Aorta (tissue), 5 donors: ENCODE measurements around the gene NRG3. TPM values are rescaled to one million over a fixed set of nuclear protein-coding genes. Genes with fewer than 3 reads are reported as not detected.
A peak's percentile ranks its signal among the peaks of the same experiment; 100 is the strongest.
"Not testable (repeated sequence)": the region's sequence is repeated elsewhere in the genome, so short reads cannot be mapped to it uniquely, and the experiment has no call there.

Source experiments
- ATAC-seq: fragments of 200-7000 bp; cut with Tn5 transposase; one replicate; pipeline ENCODE4 v1.9.1; 2022; ENCODE audit warnings: moderate library complexity; ENCODE audit not compliant: low FRiP score
- DNase-seq, 2 donors: peaks; one replicate each; pipeline ENCODE4 v3.0.0-alpha.2; 2020
- H3K27ac ChIP-seq, 2 donors: one replicate each; pipeline ENCODE4 v1.5.1; 2013; ENCODE audit warnings: low read length in 2 of 2, mild to moderate bottlenecking in 2 of 2, moderate library complexity in 2 of 2, control low read depth in 1 of 2, inconsistent platforms in 1 of 2, low read depth in 1 of 2
- H3K27me3 ChIP-seq, 2 donors: one replicate each; pipeline ENCODE4 v1.6.1; 2013; ENCODE audit warnings: control low read depth in 1 of 2, low read length in 1 of 2, mild to moderate bottlenecking in 1 of 2, moderate library complexity in 1 of 2; ENCODE audit not compliant: insufficient read depth in 2 of 2, control insufficient read depth in 1 of 2
- H3K36me3 ChIP-seq, 2 donors: one replicate each; pipeline ENCODE4 v1.6.1; 2013; ENCODE audit warnings: control low read depth in 1 of 2, low read length in 1 of 2, mild to moderate bottlenecking in 1 of 2; ENCODE audit not compliant: insufficient read depth in 2 of 2, control insufficient read depth in 1 of 2
- H3K4me1 ChIP-seq, 2 donors: one replicate each; pipeline ENCODE4 v1.6.1; 2013; ENCODE audit warnings: low read length in 2 of 2, control low read depth in 1 of 2, mild to moderate bottlenecking in 1 of 2, moderate library complexity in 1 of 2; ENCODE audit not compliant: insufficient read depth in 2 of 2, control insufficient read depth in 1 of 2
- H3K4me3 ChIP-seq, 2 donors: one replicate each; pipeline ENCODE4 v1.5.1; 2013; ENCODE audit warnings: low read length in 2 of 2, control low read depth in 1 of 2, mild to moderate bottlenecking in 1 of 2
- H3K9me3 ChIP-seq: one replicate; pipeline ENCODE4 v1.6.1; 2013; ENCODE audit warnings: mild to moderate bottlenecking, low read length; ENCODE audit not compliant: control insufficient read depth
- WGBS, 2 donors: extraction: QIAGEN DNeasy Blood & Tissue Kit; methylation state at CpG; one replicate each; pipeline ENCODE4 v1.1.7; 2013; 5-methylcytosine and 5-hydroxymethylcytosine counted together
- intact Hi-C, 2 donors: fragments of 100-400 bp; cut with DNase I; formaldehyde crosslinking; loops; one replicate each; pipeline versions ENCODE4 v1.14.2 to v1.15.0; 2022
- polyA plus RNA-seq, 2 donors: library from polyadenylated mRNA; stranded (reverse); fragments of 200-250 nt; gene quantifications; one replicate each; pipeline ENCODE4 v1.2.3, GENCODE V29; 2013
- total RNA-seq, 2 donors: library from RNA; stranded (reverse); fragmentation: NEBNext Ultra II Directional; extraction: Animal tissue kit (Norgen Biotek cat#: 25700); gene quantifications; one replicate each; pipeline ENCODE4 v1.2.1, GENCODE V29; 2021
- donor health status: healthy with polysubstance abuse.
- donor health status: Bipolar disorder and iron deficiency.
- donor health status: DM: no; HTN: no; CAD: no.
- donor health status: DM: no; HTN: no; CAD: no.
- donor health status: DM: yes; HTN: yes; CAD: no.

The NRG3 gene
- total and polyA plus RNA-seq, 4 donors: 0.50 to 1.1 (median 0.84) TPM

DNA sequence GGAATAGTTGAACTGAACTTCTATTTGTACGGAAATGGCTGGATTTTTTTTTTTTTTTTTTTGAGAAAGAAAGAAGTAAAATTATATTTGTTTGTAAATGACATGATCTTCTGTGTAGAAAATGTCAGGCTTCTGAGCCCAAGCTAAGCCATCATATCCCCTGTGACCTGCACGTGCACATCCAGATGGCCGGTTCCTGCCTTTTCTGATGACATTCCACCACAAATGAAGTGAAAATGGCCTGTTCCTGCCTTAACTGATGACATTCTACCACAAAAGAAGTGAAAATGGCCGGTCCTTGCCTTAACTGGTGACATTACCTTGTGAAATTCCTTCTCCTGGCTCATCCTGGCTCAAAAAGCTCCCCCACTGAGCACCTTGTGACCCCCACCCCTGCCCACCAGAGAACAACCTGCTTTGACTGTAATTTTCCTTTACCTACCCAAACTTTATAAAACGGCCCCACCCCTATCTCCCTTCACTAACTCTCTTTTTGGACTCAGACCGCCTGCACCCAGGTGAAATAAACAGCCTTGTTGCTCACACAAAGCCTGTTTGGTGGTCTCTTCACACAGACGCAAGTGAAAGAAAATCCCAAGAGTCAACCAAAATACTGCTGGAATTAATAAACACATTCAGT is 1085.5 kb downstream of the NRG3 start:
- not testable (repeated sequence) for H3K9me3 ChIP-seq, ATAC-seq, DNase-seq, H3K27me3 ChIP-seq, H3K4me3 ChIP-seq, H3K4me1 ChIP-seq, H3K27ac ChIP-seq, H3K36me3 ChIP-seq
- intact Hi-C loops: loop anchor here in 1 of 2 donors (10.0 kb wide), 1 partner anchor 166 kb away; no protein-coding TSS in a partner anchor
- 90 to 91% methylated on average over 7 of the region's 7 CpGs for WGBS, 2 donors

DNA sequence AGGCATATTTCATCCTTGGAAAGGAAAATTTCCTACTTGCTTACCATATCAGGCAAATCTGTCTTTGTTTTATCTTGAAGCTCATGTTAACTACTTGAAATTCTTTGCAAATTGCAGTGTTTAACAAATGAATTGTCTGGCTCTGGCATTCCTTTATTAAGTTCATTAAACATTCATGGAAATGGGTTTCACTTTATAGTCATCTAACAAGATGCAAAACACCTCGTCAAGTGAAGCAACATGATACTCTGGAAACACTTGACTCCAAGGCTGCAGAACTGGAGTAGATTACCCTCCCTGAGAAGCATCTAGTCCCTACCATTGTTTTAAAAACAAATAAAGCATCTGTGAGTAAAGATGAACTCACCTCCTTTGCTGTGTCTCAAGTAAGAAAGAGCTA is 1086.9 kb downstream of the NRG3 start:
- no peaks in the 10 kb centered on the region for H3K4me1 ChIP-seq
- no peak overlapping the region for H3K27ac ChIP-seq
- H3K4me3 ChIP-seq: no peak overlapping the region
- DNase-seq (no peak), ATAC-seq (no peak)
- no peaks in the 10 kb centered on the region for H3K27me3 ChIP-seq
- H3K36me3 ChIP-seq: no peaks in the 10 kb centered on the region
- no peaks in the 10 kb centered on the region for H3K9me3 ChIP-seq
- 83 to 93% methylated on average over 1 of the region's 1 CpG for WGBS, 2 donors
- intact Hi-C loops: loop anchor here in 1 of 2 donors (10.0 kb wide), 1 partner anchor 167 kb away; no protein-coding TSS in a partner anchor

DNA sequence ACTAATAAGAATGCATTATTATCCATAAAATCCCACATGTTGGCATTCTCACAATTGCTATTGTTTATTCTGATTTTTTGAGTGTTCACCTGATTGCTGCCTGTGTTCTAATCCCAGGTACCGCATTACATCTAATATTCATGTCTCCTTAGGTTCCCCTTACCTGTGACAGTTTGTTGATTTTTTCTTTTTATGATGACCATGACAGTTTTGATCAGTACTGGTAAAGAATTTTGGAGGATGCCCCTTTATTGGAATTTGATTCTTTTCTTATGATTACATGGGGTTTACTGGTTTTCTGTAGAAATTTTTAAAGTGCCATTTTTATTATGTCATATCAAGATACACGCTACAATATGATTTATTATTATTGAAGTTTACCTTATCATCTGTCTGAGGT is 1091.1 kb downstream of the NRG3 start:
- 97 to 98% methylated on average over 2 of the region's 2 CpGs for WGBS, 2 donors

DNA sequence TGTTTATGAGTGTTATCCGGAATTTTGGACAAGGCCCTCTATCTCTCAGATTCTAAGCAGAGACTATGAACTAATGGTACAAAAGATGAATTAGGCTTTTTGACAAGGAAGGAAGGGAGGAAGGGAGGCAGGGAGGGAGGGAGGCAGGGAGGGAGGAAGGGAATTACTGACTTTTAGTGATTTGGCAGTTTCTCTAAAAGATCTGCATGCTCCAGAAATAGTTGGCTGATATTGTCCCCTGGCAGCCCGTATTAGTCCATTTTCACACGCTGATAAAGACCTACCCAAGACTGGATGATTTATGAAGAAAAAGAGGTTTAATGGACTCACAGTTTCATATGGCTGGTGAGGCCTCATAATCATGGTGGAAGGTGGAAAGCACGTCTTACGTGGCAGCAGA is 1093.5 kb downstream of the NRG3 start:
- Histone ChIP-seq H3K4me1 (no peaks in the 10 kb centered on the region), H3K27me3 (no peaks in the 10 kb centered on the region), H3K9me3 (no peaks in the 10 kb centered on the region), H3K27ac (no peak overlapping the region), H3K36me3 (no peaks in the 10 kb centered on the region), H3K4me3 (no peak overlapping the region)
- intact Hi-C loops: loop anchor here (5.0 to 10.0 kb wide), 2 partner anchors 171 to 174 kb away; no protein-coding TSS in a partner anchor
- 13 to 26% methylated on average over 5 of the region's 5 CpGs for WGBS, 2 donors
- DNase-seq: no peak
- ATAC-seq: no peak

More for the DNA sequence above, 1091.1 kb downstream of the NRG3 start:
- ATAC-seq (no peak), DNase-seq (no peak)
- no peaks in the 10 kb centered on the region for H3K9me3 ChIP-seq
- H3K4me1 ChIP-seq: no peaks in the 10 kb centered on the region
- no peaks in the 10 kb centered on the region for H3K27me3 ChIP-seq
- H3K36me3 ChIP-seq: no peaks in the 10 kb centered on the region
- H3K4me3 ChIP-seq: no peak overlapping the region
- H3K27ac ChIP-seq: no peak overlapping the region
- intact Hi-C loops: loop anchor here (5.0 to 10.0 kb wide), 2 partner anchors 169 to 171 kb away; no protein-coding TSS in a partner anchor

DNA sequence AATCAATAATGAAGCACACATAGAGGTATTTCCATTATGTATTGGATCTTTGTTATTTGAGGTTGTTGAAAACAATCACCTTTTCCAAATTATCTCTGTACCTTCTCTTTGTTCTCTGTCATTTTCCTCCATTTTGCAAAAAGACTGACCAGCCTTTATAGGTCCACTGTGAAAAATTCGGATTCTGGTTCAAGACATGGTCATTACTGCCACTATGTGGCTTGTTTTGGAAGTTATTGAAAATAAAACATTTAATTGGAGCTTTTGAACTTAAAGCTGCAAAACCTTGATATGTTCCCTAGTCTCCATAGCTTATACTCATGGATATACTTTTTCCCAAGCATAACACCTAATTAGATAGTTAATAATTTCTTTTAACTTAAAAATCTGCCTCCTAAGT is 1094.4 kb downstream of the NRG3 start:
- no peak overlapping the region for H3K4me3 ChIP-seq
- no peaks in the 10 kb centered on the region for H3K36me3 ChIP-seq
- H3K4me1 ChIP-seq: no peaks in the 10 kb centered on the region
- H3K27ac ChIP-seq: no peak overlapping the region
- no peaks in the 10 kb centered on the region for H3K9me3 ChIP-seq
- DNase-seq (no peak), ATAC-seq (no peak)
- intact Hi-C loops: loop anchor here (5.0 to 10.0 kb wide), 2 partner anchors 172 to 175 kb away; no protein-coding TSS in a partner anchor
- WGBS, 2 donors: 45 to 57% methylated on average over 1 of the region's 1 CpG
- no peaks in the 10 kb centered on the region for H3K27me3 ChIP-seq

DNA sequence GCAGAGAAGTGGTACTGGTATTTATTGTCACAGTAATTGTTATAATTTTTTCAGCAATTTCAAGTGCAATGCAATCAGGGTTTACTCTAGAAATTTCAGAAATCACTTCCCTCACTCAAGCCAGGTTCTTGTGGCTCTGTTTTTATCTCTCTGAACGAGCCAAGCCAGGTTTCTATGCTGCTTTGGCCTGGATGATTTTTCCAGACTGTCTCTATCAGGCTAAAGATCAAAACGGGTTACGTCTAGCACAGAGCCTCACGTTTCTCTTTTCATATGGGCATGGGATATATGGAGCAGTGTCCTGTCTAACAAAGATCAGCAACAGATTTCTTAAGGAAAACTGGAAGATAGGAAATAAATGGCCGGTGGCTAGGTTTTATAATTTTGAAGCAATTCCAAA is 1105.3 kb downstream of the NRG3 start:
- H3K4me1 ChIP-seq: no peaks in the 10 kb centered on the region
- H3K9me3 ChIP-seq: no peaks in the 10 kb centered on the region
- H3K27ac ChIP-seq: no peak overlapping the region
- H3K4me3 ChIP-seq: no peak overlapping the region
- H3K27me3 ChIP-seq: no peaks in the 10 kb centered on the region
- DNase-seq: no peak
- no peaks in the 10 kb centered on the region for H3K36me3 ChIP-seq
- 46 to 49% methylated on average over 5 of the region's 5 CpGs for WGBS, 2 donors
- no peak for ATAC-seq
- intact Hi-C loops: no loop called here

DNA sequence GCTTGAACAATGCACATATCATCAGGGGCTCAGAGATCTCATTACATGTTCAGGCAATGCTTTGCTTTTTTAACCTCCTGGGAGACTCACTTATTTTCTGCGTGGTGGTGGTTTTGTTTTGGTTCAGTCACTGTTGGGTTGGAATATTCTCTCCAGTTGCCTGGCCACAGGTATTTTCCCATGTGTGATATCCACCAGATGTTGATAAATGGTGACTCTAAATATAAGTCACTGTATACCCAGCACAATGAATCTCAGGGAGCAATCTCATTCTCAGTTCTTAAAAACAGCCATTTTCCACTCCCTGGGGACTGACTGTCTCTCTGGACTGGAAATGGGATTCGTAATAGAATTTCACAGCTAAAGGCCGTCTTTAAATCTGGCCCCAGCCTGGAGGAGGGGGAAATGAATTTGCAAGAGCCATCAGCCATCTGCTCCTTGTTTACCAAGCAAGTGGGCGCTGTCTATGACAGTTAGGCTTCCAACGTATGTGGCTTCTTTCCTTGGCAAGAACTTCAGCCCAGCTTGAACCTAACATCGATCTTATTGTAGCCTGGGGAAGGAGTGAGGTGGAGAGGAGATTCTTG is 1106.2 kb downstream of the NRG3 start:
- Histone ChIP-seq H3K36me3 (no peaks in the 10 kb centered on the region), H3K9me3 (no peaks in the 10 kb centered on the region), H3K4me3 (no peak overlapping the region), H3K27ac (no peak overlapping the region), H3K27me3 (no peaks in the 10 kb centered on the region), H3K4me1 (no peaks in the 10 kb centered on the region)
- 70 to 76% methylated on average over 6 of the region's 6 CpGs for WGBS, 2 donors
- intact Hi-C loops: no loop called here
- ATAC-seq: no peak
- DNase-seq: no peak

DNA sequence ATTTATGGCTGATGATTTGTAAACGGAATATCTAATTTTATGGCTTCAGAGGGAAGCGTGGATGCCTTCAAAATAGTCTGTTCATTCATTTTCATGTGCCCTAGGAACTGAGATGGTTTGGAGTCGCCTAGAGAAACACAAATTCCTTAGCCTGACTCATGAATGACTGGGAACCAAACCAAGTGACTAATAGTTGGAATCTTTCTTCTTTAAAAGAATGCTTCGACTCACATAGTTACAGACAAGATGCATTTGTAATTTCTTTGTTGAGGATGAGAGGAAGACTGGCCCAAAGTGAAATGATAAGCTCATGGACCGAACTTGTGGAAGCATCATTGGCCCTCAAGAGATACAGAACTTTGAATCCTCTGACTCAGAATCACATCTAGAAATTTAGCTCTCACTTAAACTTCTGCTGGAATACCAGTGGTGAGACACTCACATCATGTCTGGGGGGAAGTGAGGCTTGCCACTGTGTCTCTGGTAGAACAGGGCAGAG is 1107.2 kb downstream of the NRG3 start:
- no peak overlapping the region for H3K4me3 ChIP-seq
- ATAC-seq (peak; percentile 62), DNase-seq (no peak)
- peak overlapping the region in 1 of 2 donors; percentile 25 for H3K27ac ChIP-seq
- intact Hi-C loops: no loop called here
- no peaks in the 10 kb centered on the region for H3K27me3 ChIP-seq
- no peaks in the 10 kb centered on the region for H3K9me3 ChIP-seq
- 3 to 4% methylated on average over 5 of the region's 5 CpGs for WGBS, 2 donors
- no peaks in the 10 kb centered on the region for H3K4me1 ChIP-seq
- H3K36me3 ChIP-seq: no peaks in the 10 kb centered on the region

DNA sequence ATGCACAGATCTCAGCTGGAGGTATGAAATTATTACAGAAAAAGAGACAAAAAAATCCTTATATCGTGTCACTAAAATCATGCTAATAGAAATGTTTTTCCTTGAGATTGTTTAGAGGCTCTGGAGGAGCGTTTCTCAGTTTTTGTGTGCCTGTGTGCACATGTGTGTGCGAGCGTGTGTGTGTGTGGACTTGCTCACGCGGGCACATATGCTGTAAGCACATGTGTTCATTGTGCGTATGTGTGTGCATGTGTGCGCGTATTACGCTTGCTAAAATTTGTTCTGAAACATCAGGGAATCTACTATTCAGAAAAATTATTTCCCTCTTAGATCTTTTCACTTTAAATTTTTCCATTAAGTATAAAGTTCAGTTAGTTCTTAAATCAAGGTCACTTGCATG is 1111.2 kb downstream of the NRG3 start:
- Histone ChIP-seq H3K36me3 (no peaks in the 10 kb centered on the region), H3K27ac (no peak overlapping the region), H3K27me3 (no peaks in the 10 kb centered on the region), H3K9me3 (peaks cover 1% of the 10 kb centered on the region), H3K4me1 (no peaks in the 10 kb centered on the region), H3K4me3 (no peak overlapping the region)
- WGBS, 2 donors: 98 to 99% methylated on average over 10 of the region's 10 CpGs
- ATAC-seq (no peak), DNase-seq (no peak)
- intact Hi-C loops: no loop called here
